ENCODE measurements around the gene KDF1. TPM values are rescaled to one million over a fixed set of nuclear protein-coding genes. Genes with fewer than 3 reads are reported as not detected.

The KDF1 gene
- total and polyA plus RNA-seq, 2 of the 13 experiments (the other 11 are each of a cell fraction or from before 2014, with no cell fraction given) = 1.9 to 4.9 TPM

GRCh38 chr1:27000817-27001460, 40.7 kb upstream of the KDF1 start (continued):
- TF ChIP-seq, protein P1, sequence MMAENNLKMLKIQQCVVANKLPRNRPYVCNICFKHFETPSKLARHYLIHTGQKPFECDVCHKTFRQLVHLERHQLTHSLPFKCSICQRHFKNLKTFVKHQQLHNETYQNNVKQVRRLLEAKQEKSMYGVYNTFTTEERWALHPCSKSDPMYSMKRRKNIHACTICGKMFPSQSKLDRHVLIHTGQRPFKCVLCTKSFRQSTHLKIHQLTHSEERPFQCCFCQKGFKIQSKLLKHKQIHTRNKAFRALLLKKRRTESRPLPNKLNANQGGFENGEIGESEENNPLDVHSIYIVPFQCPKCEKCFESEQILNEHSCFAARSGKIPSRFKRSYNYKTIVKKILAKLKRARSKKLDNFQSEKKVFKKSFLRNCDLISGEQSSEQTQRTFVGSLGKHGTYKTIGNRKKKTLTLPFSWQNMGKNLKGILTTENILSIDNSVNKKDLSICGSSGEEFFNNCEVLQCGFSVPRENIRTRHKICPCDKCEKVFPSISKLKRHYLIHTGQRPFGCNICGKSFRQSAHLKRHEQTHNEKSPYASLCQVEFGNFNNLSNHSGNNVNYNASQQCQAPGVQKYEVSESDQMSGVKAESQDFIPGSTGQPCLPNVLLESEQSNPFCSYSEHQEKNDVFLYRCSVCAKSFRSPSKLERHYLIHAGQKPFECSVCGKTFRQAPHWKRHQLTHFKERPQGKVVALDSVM (CRISPR knock-in tag; IDR thresholded peaks at IDR 0.05) = peak; percentile 80
- TF ChIP-seq ARID2 (CRISPR knock-in tag; IDR thresholded peaks at IDR 0.05; ENCODE audit: borderline replicate concordance) (no peak), HMG20A (CRISPR knock-in tag; IDR thresholded peaks at IDR 0.05; ENCODE audit: borderline replicate concordance) (peak; percentile 27; the same call in 1 of the 2 replicates), GABPB1 (CRISPR knock-in tag; IDR thresholded peaks at IDR 0.05) (peak; percentile 20; the same call in 1 of the 2 replicates), FIP1L1 (IDR thresholded peaks at IDR 0.05; ENCODE audit: borderline replicate concordance, insufficient read depth, low read depth, low read length) (peak; percentile 94), MED1 (CRISPR knock-in tag; IDR thresholded peaks at IDR 0.05) (peak; percentile 12; the same call in 1 of the 2 replicates), ZNF777 (CRISPR knock-in tag; IDR thresholded peaks at IDR 0.05) (0 out of 2 replicates have a peak, but pooled peaks have one; percentile 23), ARID5B (CRISPR knock-in tag; IDR thresholded peaks at IDR 0.05) (no peak), ZNF687 (CRISPR knock-in tag; IDR thresholded peaks at IDR 0.05) (peak; percentile 18; the same call in 1 of the 2 replicates), IKZF1 (IDR thresholded peaks at IDR 0.05) (no peak), CHD2 (IDR thresholded peaks at IDR 0.05; ENCODE audit: low read depth, low read length) (no peak), GFI1 (CRISPR knock-in tag; IDR thresholded peaks at IDR 0.05; ENCODE audit: borderline replicate concordance) (no peak), FOXK1 (CRISPR knock-in tag; IDR thresholded peaks at IDR 0.05; ENCODE audit: borderline replicate concordance, low read depth) (0 out of 2 replicates have a peak, but pooled peaks have one; percentile 12), CCDC6 (CRISPR knock-in tag; IDR thresholded peaks at IDR 0.05) (0 out of 2 replicates have a peak, but pooled peaks have one; percentile 11), ZKSCAN5 (CRISPR knock-in tag; IDR thresholded peaks at IDR 0.05) (no peak)
- TF ChIP-seq, protein P2, sequence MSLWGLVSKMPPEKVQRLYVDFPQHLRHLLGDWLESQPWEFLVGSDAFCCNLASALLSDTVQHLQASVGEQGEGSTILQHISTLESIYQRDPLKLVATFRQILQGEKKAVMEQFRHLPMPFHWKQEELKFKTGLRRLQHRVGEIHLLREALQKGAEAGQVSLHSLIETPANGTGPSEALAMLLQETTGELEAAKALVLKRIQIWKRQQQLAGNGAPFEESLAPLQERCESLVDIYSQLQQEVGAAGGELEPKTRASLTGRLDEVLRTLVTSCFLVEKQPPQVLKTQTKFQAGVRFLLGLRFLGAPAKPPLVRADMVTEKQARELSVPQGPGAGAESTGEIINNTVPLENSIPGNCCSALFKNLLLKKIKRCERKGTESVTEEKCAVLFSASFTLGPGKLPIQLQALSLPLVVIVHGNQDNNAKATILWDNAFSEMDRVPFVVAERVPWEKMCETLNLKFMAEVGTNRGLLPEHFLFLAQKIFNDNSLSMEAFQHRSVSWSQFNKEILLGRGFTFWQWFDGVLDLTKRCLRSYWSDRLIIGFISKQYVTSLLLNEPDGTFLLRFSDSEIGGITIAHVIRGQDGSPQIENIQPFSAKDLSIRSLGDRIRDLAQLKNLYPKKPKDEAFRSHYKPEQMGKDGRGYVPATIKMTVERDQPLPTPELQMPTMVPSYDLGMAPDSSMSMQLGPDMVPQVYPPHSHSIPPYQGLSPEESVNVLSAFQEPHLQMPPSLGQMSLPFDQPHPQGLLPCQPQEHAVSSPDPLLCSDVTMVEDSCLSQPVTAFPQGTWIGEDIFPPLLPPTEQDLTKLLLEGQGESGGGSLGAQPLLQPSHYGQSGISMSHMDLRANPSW (CRISPR knock-in tag; IDR thresholded peaks at IDR 0.05; ENCODE audit: borderline replicate concordance) = no peak
